ENCODE measurements around the gene NAA40. TPM values are rescaled to one million over a fixed set of nuclear protein-coding genes. Genes with fewer than 3 reads are reported as not detected.
A peak's percentile ranks its signal among the peaks of the same experiment; 100 is the strongest.

The NAA40 gene
- total RNA-seq, 4 donors from 2014 or later, result 27.6 to 46.4 (median 34.5) TPM

- peak overlapping the region; percentile 73 to 82 (median 78) for H3K27ac ChIP-seq
- peaks cover 16 to 23% of the 10 kb centered on the region in 2 donors for H3K36me3 ChIP-seq
Measured at GRCh38 chr11:63908631-63909401, 30.0 kb upstream of the NAA40 start.

DNA sequence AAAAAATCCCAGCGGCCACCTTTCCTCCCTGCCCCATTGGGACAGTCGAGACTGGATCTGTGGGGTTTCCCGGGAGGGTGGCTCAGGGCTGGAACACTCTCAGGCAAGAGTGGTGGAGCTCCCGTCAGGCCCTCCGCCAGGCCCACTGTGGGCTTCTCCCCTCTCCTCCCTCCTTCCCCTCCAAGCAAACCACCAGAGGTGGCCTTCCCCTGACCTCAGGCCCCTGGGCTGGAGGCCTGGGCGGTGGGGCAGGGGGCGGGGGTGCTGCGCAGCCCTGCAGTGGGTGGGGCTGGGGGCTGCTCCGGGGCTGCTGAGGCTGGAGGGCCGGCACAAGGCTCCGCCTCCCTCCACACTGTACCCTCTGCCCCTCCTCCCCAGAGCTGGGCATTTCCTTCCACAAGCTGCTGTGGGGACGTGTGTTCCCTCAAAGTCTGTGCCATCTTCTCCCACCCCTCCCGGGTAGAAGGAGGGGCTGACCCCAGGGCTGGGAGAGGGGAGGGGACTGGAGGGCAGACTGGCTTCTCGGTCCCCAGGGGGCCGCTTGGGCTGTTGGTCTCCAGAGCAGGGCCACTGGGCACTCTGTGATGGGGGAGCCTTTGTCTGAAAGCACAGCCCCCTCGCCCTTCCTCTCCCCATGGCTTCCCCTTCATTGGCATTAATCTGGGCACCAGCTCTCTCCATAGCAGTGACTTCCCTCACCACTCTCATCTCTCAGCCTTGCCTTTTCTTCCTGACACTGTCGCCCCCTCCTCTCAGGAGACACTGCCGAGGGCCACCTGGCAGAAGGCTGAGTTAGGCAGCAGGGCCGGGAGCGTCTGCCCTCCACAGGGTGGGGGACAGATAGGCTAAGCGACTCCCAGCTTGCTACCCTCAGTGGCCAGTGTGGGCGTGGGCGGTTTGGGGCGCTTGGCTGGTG is 29.0 kb upstream of the NAA40 start:
- H3K36me3 ChIP-seq, result peaks cover 6 to 13% of the 10 kb centered on the region in 2 donors
- no peaks in the 10 kb centered on the region for H3K9me3 ChIP-seq
- intact Hi-C loops (cut with DNase I), result no loop called here
- H3K4me3 ChIP-seq (replicated peaks in 1 of 3), result no peak overlapping the region
- H3K27ac ChIP-seq, result peak overlapping the region in 1 of 3 donors; percentile 82
- TF ChIP-seq, protein P1, sequence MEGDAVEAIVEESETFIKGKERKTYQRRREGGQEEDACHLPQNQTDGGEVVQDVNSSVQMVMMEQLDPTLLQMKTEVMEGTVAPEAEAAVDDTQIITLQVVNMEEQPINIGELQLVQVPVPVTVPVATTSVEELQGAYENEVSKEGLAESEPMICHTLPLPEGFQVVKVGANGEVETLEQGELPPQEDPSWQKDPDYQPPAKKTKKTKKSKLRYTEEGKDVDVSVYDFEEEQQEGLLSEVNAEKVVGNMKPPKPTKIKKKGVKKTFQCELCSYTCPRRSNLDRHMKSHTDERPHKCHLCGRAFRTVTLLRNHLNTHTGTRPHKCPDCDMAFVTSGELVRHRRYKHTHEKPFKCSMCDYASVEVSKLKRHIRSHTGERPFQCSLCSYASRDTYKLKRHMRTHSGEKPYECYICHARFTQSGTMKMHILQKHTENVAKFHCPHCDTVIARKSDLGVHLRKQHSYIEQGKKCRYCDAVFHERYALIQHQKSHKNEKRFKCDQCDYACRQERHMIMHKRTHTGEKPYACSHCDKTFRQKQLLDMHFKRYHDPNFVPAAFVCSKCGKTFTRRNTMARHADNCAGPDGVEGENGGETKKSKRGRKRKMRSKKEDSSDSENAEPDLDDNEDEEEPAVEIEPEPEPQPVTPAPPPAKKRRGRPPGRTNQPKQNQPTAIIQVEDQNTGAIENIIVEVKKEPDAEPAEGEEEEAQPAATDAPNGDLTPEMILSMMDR (IDR thresholded peaks at IDR 0.05), result no peak
- TF ChIP-seq POLR2A (IDR thresholded peaks at IDR 0.05), result no peak
- no peaks in the 10 kb centered on the region for H3K27me3 ChIP-seq
- DNase-seq, result no peak
- peaks cover 21 to 32% of the 10 kb centered on the region in 2 donors for H3K4me1 ChIP-seq
- WGBS, 2 donors, result 78 to 86% methylated on average over 14 to 15 of the region's 24 CpGs

More at GRCh38 chr11:63908631-63909401, 30.0 kb upstream of the NAA40 start:
- peaks cover 21 to 32% of the 10 kb centered on the region in 2 donors for H3K4me1 ChIP-seq
- peak; percentile 88 to 95 for DNase-seq
- intact Hi-C loops (cut with DNase I), result no loop called here
- no peaks in the 10 kb centered on the region for H3K9me3 ChIP-seq
- WGBS, 2 donors, result 47 to 59% methylated on average over 30 to 46 of the region's 46 CpGs
- no peaks in the 10 kb centered on the region for H3K27me3 ChIP-seq
- H3K4me3 ChIP-seq (replicated peaks in 1 of 3), result no peak overlapping the region
- TF ChIP-seq POLR2A (IDR thresholded peaks at IDR 0.05), result no peak
- TF ChIP-seq, protein P1 (IDR thresholded peaks at IDR 0.05), result no peak

- H3K4me1 ChIP-seq, result peaks cover 21 to 38% of the 10 kb centered on the region in 2 donors
- H3K4me3 ChIP-seq (replicated peaks in 1 of 3), result no peak overlapping the region
Measured at GRCh38 chr11:63910675-63911074, 28.1 kb upstream of the NAA40 start.

GRCh38 chr11:63911440-63911839 is 27.4 kb upstream of the NAA40 start:
- TF ChIP-seq, protein P1 (IDR thresholded peaks at IDR 0.05), result no peak
- TF ChIP-seq POLR2A (IDR thresholded peaks at IDR 0.05), result no peak
- Histone ChIP-seq H3K9me3 (no peaks in the 10 kb centered on the region), H3K4me1 (peaks cover 26 to 44% of the 10 kb centered on the region in 2 donors), H3K27ac (no peak overlapping the region), H3K36me3 (peaks cover 0 to under 1% of the 10 kb centered on the region in 2 donors), H3K4me3 (replicated peaks in 1 of 3) (no peak overlapping the region), H3K27me3 (no peaks in the 10 kb centered on the region)
- intact Hi-C loops (cut with DNase I), result no loop called here
- 62 to 85% methylated on average over 2 to 7 of the region's 8 CpGs for WGBS, 2 donors
- no peak for DNase-seq

More at GRCh38 chr11:63910675-63911074, 28.1 kb upstream of the NAA40 start:
- WGBS, 2 donors, result 67 to 75% methylated on average over 9 of the region's 9 CpGs
- Histone ChIP-seq H3K27me3 (no peaks in the 10 kb centered on the region), H3K27ac (no peak overlapping the region), H3K36me3 (peaks cover 0 to 4% of the 10 kb centered on the region in 2 donors), H3K9me3 (no peaks in the 10 kb centered on the region)
- intact Hi-C loops (cut with DNase I), result no loop called here
- TF ChIP-seq, protein P1 (IDR thresholded peaks at IDR 0.05), result no peak
- TF ChIP-seq POLR2A (IDR thresholded peaks at IDR 0.05), result no peak
- no peak for DNase-seq
